ENCODE data around the gene PTPN4. TPM values are rescaled to one million over a fixed set of nuclear protein-coding genes. Genes with fewer than 3 reads are reported as not detected.

PTPN4 gene
- total and polyA plus RNA-seq, 2 of the 8 experiments (the other 6 are each of a cell fraction or from before 2014, with no cell fraction given), result 28.5 to 105 TPM

DNA sequence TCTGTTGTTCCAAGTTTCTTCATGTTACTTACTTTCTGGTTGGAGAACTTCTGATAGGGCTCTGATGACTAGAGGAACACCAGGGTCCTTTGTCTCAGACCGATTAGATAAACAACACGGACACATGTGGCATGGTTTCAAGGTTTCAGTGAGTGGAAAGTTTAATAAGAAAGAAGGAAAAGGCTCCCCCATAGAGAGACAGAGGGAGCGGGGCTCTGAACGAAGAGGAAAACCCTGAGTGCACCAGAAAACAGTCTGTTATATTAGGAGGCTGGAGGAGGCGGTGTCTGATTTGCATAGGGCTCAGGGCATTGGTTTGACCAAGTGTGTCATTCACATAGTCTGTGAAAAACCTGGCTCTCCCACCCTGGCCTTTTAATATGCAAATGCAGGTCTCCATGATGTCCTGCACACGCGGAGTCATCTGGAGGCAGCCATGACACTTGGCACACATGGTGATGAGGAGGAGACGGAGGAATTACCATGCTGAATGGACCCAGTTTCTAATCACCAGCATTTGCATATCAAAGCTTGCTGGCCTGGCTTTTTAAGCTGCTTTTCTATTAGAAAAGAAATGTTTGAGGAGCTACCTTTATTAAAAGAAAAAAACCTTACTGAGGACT is 94.2 kb downstream of the PTPN4 start (continued):
- TF ChIP-seq, protein P1, sequence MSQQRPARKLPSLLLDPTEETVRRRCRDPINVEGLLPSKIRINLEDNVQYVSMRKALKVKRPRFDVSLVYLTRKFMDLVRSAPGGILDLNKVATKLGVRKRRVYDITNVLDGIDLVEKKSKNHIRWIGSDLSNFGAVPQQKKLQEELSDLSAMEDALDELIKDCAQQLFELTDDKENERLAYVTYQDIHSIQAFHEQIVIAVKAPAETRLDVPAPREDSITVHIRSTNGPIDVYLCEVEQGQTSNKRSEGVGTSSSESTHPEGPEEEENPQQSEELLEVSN (IDR thresholded peaks at IDR 0.05), result peak; percentile 48; the same call in 1 of the 2 replicates
- TF ChIP-seq SIN3A (conservative IDR thresholded peaks at IDR 0.05 in 1 of 2, IDR thresholded peaks at IDR 0.05 in 1 of 2; ENCODE audit: low read depth in 1 of 2, low read length in 2 of 2) (peak in 1 of 2 experiments; percentile 49; a peak in 1 of 4 replicates), SUZ12 (IDR thresholded peaks at IDR 0.05; ENCODE audit: low read length) (no peak), TAF1 (IDR thresholded peaks at IDR 0.05; ENCODE audit: low read depth, low read length) (no peak), MAFK (IDR thresholded peaks at IDR 0.05; ENCODE audit: low read depth, low read length) (no peak), YY1 (IDR thresholded peaks at IDR 0.05; ENCODE audit: low read depth, low read length) (peak; percentile 94), GTF2F1 (IDR thresholded peaks at IDR 0.05; ENCODE audit: borderline replicate concordance, low read depth, low read length) (no peak)
- TF ChIP-seq, protein P2, sequence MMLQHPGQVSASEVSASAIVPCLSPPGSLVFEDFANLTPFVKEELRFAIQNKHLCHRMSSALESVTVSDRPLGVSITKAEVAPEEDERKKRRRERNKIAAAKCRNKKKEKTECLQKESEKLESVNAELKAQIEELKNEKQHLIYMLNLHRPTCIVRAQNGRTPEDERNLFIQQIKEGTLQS (IDR thresholded peaks at IDR 0.05; ENCODE audit: insufficient read depth, low read depth, low read length), result no peak
- TF ChIP-seq, protein P3, sequence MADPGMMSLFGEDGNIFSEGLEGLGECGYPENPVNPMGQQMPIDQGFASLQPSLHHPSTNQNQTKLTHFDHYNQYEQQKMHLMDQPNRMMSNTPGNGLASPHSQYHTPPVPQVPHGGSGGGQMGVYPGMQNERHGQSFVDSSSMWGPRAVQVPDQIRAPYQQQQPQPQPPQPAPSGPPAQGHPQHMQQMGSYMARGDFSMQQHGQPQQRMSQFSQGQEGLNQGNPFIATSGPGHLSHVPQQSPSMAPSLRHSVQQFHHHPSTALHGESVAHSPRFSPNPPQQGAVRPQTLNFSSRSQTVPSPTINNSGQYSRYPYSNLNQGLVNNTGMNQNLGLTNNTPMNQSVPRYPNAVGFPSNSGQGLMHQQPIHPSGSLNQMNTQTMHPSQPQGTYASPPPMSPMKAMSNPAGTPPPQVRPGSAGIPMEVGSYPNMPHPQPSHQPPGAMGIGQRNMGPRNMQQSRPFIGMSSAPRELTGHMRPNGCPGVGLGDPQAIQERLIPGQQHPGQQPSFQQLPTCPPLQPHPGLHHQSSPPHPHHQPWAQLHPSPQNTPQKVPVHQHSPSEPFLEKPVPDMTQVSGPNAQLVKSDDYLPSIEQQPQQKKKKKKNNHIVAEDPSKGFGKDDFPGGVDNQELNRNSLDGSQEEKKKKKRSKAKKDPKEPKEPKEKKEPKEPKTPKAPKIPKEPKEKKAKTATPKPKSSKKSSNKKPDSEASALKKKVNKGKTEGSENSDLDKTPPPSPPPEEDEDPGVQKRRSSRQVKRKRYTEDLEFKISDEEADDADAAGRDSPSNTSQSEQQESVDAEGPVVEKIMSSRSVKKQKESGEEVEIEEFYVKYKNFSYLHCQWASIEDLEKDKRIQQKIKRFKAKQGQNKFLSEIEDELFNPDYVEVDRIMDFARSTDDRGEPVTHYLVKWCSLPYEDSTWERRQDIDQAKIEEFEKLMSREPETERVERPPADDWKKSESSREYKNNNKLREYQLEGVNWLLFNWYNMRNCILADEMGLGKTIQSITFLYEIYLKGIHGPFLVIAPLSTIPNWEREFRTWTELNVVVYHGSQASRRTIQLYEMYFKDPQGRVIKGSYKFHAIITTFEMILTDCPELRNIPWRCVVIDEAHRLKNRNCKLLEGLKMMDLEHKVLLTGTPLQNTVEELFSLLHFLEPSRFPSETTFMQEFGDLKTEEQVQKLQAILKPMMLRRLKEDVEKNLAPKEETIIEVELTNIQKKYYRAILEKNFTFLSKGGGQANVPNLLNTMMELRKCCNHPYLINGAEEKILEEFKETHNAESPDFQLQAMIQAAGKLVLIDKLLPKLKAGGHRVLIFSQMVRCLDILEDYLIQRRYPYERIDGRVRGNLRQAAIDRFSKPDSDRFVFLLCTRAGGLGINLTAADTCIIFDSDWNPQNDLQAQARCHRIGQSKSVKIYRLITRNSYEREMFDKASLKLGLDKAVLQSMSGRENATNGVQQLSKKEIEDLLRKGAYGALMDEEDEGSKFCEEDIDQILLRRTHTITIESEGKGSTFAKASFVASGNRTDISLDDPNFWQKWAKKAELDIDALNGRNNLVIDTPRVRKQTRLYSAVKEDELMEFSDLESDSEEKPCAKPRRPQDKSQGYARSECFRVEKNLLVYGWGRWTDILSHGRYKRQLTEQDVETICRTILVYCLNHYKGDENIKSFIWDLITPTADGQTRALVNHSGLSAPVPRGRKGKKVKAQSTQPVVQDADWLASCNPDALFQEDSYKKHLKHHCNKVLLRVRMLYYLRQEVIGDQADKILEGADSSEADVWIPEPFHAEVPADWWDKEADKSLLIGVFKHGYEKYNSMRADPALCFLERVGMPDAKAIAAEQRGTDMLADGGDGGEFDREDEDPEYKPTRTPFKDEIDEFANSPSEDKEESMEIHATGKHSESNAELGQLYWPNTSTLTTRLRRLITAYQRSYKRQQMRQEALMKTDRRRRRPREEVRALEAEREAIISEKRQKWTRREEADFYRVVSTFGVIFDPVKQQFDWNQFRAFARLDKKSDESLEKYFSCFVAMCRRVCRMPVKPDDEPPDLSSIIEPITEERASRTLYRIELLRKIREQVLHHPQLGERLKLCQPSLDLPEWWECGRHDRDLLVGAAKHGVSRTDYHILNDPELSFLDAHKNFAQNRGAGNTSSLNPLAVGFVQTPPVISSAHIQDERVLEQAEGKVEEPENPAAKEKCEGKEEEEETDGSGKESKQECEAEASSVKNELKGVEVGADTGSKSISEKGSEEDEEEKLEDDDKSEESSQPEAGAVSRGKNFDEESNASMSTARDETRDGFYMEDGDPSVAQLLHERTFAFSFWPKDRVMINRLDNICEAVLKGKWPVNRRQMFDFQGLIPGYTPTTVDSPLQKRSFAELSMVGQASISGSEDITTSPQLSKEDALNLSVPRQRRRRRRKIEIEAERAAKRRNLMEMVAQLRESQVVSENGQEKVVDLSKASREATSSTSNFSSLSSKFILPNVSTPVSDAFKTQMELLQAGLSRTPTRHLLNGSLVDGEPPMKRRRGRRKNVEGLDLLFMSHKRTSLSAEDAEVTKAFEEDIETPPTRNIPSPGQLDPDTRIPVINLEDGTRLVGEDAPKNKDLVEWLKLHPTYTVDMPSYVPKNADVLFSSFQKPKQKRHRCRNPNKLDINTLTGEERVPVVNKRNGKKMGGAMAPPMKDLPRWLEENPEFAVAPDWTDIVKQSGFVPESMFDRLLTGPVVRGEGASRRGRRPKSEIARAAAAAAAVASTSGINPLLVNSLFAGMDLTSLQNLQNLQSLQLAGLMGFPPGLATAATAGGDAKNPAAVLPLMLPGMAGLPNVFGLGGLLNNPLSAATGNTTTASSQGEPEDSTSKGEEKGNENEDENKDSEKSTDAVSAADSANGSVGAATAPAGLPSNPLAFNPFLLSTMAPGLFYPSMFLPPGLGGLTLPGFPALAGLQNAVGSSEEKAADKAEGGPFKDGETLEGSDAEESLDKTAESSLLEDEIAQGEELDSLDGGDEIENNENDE (IDR thresholded peaks at IDR 0.05; ENCODE audit: insufficient replicate concordance, low read length), result peak; percentile 60

Measured in H1 (cell line).